DMS53 treated with DMSO at 0.1 percent for 48 hours (cell line): Measurements from ENCODE around the gene SIRT7.
A peak's percentile ranks its signal among the peaks of the same experiment; 100 is the strongest.

Experiments
- DNase-seq: peaks from one replicate; lab custom pipeline; 2025; ENCODE audit not compliant: unreplicated experiment; lab: John Stamatoyannopoulos, UW

Gene SIRT7

DNA sequence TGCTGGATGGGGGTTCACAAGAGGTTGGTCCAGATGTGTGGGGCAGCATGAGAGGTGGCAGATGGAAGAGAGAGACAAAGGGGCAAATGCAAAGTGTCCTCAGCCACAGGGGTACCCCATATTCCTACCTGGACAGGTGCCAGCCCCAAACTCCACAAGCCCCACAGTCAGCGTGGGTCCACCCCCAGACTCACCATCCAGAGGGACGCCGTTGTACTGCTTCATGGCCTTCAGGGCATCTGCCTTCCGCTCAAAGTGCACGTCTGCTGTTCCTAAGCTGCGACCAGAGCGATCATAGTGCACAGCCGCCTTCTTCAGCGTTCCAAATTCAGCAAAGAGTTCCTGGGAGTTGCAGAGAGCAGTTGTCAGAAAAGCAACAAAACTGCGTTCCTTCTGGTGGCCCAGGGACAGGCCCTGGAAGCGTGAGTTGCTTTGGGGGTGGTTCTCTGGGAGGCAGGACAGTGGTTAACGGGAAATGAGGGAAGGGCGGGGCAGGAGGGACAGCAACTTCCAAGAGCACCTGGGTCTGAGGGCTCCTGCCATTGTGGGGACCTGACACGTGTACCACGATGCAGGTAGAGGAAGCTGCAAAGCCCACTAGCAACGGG lies 28.9 kb downstream of the SIRT7 start:
- no peak for DNase-seq

DNA sequence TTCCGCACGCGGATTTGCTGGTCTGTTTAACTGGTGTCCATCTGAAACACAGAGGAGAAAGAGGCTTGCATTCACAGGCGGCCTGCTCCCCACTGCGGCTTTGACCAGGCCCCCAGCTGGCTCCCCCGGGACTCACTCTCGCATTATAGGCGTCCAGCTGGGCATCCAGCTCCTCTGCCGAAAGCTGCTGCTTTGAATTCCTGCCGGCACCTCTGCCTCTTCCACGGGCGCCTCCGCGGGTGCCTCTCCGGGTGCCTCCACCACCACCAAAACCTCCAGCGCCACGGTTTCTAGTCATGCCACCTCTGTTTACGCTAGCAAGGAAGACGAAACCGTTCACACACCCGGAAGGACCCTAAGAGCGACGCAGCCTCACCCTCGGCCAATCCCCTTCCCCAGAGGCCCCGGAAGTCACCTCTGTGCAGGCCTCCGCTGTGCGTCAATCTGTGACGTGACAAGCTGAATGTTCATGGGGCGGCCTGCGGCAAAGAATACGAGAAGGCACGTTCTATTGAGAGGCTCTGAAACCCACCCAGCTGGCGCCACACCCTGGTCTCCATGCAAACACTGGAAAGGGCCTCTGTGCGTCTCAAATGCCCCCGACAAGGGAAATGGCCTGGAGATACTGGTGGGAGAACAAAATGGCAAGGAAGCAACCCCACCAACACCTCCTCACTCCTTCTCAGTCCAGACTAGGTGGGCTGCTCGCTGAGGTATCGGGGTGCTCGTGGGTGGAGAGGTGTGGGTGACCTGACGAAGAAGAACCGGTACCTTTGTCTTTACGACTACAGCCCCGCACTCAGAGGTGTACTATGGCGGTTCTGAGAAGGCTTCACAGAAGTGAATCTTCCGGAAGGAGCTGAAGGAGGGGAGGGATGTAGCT lies 29.6 kb downstream of the SIRT7 start:
- DNase-seq = no peak

DNA sequence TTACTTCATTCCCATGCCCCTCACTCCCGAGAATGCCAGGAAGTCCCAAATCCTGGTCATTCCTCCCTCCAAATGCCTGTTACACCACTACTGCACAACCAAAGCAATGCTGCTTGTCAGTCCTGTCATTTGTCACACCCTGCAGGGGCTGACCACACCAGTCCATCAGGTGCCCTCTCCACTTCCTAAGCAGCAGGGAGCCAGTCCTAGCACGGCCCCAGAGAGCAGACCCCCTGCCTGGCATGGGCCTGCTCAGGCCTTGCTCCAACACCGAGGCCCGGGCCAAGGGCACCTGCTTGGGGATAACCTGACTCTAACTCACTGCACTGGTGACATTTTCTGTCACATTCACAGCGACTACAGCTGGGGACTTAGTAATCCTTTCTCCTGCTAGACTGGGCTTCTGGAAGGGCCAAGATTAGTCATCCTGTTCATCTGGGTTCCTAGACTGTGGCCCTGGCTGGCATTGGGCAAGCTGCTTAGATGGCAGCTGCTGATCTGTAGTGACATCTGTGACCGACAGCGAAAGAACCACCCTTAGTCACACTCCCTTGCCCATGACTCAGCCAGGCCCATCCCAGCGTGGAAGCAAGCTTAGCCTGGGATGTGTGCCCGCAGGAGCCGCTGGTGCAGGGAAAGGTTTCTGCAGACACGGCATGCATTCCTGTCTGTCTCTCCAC lies 32.0 kb downstream of the SIRT7 start:
- no peak for DNase-seq

DNA sequence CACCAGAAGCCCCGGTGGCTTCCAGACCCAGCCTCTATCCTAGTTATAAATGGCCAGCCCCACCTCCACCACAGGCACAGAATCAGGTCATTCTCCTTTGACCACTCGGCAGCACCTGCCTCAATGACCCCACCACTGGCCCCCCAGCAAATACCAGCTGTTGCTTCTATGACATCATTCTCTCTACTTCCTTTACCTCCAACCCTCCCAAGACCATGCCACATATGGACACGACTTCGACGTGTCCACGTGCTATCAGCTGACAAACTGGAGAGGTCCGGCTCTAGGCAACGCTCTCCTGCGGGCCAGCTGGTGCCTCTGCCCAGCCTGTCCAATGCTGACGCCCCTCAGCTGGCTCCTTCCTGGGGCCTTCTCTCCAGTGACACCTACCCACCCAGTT lies 32.5 kb downstream of the SIRT7 start:
- no peak for DNase-seq

DNA sequence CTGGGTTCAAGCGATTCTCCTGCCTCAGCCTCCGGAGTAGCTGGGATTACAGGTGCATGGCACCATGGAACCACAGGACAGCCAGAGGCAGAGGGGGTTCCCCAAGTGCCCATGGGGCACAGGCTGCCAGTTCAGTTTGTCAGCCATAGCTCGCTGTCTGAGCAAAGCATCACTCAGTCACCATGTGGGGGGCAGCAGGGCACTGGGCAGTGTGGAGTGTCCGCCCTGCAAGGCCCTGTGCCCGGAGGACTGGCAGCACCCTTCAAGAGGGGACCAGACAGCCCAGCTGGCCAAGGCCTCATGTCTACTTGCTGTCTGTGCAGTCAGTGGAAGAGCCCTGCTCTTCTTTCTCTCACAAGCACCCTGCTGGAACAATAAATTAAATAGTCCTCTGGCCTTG lies 33.0 kb downstream of the SIRT7 start:
- no peak for DNase-seq

DNA sequence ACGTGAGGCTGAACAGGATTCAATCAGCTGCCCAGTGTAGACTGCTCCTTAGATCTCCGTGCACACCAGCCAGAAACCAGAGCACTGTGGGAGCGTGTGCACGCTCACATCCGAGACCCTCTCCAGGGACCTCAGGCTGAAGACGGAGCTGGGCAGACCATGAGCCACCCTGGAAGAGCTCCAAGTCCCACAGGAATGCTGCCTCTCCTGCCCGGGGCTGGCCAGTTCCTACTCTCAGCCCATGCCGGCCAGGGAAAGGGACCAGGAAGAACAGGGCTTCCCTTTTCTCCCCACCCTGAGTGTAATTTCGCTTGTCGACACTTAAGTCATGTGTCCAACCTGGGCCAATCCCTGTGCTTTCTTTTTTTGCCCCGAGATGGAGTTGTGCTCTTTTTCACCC lies 33.5 kb downstream of the SIRT7 start:
- no peak for DNase-seq

DNA sequence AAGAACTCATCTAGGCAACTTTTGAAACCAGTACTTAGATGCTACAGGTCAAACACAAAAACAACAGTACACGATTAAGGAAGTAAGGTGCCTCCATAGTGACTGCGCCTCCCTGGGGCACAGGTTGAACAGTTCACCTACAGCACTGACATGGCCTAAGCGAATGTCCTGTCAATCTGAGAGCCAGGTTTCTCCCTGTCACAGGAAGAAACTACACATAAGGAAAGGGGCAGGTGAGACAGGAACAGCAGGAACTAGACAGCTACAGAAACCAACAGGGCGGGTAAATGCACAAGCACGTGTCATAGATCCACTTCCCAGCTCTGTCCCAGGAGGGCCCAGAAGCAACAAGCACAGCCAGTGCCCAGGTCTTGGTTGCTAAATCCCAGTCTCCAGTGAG lies 38.9 kb downstream of the SIRT7 start:
- DNase-seq = no peak

DNA sequence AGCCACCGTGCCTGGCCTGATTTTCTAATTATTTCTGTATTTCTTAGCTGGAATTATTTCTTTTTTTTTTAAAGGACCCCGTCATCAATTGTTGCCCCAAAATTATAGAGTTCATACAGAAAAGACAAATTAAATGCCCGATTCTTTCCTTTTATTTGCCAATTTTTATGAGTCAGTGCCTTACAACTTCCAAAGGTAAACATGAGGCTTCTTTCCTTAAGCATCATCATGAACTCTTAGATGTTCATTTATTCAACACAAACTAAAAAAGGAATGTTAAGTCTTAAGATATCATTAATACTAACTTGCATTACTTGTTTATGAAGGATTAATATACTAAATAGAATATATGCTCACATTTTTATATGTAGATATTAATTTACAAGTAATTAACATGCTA lies 39.7 kb downstream of the SIRT7 start:
- no peak for DNase-seq

DNA sequence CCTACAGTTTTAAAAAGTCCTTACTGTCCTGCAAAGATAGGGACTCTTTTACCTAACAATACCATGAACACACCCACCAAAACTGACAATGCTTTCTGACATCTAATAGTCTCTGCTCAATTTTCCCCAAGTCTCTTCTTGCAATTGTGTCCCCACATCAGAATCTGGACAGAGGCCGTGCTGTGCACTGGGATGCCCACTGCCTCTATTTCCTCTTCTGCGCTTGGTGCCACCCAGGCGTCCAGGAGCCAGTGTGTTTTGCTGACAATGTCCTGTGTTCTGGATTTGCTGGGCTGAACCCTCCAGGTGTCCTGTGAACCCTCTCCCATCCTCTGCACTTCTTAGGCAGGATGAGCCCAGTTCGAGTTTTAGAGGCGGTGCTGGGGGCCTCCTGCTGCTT lies 40.4 kb downstream of the SIRT7 start:
- no peak for DNase-seq

DNA sequence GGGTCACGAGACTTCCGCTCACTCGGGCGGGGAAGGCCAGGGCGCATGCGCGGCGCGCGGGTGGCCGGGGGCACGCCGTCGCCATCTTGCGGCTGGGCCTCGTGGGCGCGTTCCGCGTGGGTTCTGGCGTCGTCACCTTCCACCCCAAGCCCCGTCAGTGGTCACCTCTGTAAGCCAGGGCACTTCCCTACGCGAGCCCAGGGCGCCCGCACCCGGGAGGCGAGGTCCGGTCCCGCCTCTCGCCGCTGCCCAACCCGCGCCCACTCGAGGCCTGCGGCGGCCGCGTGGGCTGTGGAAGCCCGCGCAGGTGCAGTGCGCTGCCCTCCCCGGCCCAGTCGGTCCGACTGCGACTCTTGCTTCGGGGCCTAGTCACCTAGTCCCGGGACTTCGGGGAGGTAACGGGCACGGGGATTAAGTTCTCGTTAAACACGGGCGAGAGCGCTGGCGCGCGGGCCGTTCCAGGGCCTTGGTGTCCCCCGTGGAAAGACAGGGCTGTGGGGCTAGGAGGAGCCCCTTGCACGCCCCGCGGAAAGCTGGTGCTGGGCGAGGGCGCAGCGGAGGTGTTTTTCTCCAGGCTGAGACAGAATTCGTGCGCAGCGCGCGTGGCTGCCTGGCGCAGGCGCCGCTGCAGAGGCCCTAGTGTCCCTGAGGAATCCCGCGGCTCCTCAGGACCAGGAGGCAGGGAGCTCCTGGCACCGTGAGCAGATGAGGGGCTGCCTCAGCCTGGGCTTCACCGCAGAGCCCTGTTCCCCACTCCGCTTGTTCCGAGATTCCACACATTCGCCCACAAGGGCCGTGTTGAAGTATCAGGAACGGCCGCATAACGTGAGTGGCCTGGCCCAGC lies 46.4 kb downstream of the SIRT7 start:
- peak; percentile 80 for DNase-seq

DNA sequence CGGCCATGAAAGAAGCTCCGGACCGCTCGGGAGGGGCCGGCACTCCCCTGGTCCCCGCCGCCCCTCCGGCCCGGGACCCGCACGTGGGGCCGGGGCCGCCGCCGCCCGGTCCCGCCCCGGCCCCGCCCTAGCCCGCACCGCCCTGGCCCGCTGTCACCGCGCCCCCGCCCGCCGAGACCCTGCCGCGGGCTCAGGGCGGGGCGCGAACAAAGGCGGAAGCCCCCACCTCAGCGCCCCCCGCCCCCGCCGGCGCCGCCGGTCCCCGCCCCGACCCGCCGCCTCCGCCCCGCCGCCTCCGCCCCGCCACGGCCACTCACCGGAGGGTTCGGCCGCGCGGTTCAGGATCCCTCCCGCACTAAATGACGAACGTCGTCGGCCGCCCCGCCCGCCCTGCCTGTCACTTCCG lies 47.0 kb downstream of the SIRT7 start, which contains the start of gene ARHGDIA:
ARHGDIA (minus strand) TSS at position 357 of the 406 bp plus-strand sequence. CDS start 1,407 bp downstream, outside the sequence.
- DNase-seq = no peak

DNA sequence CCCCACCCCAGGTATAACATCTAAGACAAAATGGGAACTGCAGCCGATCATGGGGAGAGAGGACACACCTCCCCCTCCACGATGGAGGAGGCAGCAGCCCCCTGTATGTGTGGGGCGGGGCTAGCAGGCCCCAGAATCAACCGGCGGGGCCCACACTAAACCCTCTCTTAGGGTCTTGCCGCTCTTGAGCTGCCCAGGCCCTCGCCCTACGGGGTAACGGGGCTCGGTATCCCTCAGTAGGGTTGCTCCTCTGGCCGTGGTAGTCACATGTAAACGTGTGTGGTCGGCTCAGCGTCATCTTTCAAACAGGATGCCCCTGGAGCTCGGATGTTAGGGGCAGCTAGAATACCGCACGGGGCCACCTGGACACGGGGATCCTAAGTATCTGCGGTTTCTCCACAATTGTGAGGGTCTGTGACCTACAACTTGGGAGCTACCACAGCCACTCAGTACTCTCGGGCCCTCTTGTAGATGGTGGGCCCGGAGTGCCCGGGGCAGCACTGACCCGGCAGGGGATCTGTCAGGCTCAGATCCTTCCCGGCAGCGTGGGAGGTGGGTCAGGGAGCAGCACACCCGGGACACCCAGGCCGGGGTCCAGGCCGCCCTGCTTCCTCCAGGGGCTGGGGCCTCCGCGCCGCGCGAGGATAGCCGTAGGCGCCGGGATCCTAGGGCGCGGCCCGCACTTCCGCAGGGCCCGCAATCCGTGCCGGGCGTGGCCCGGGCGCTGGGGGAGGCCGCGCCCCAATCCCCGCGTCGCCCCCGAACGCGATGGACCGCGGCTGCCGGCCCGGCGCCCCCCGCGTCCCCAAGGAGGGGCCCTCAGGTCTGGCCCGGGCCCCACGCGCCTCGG lies 47.6 kb downstream of the SIRT7 start:
- DNase-seq = no peak

DNA sequence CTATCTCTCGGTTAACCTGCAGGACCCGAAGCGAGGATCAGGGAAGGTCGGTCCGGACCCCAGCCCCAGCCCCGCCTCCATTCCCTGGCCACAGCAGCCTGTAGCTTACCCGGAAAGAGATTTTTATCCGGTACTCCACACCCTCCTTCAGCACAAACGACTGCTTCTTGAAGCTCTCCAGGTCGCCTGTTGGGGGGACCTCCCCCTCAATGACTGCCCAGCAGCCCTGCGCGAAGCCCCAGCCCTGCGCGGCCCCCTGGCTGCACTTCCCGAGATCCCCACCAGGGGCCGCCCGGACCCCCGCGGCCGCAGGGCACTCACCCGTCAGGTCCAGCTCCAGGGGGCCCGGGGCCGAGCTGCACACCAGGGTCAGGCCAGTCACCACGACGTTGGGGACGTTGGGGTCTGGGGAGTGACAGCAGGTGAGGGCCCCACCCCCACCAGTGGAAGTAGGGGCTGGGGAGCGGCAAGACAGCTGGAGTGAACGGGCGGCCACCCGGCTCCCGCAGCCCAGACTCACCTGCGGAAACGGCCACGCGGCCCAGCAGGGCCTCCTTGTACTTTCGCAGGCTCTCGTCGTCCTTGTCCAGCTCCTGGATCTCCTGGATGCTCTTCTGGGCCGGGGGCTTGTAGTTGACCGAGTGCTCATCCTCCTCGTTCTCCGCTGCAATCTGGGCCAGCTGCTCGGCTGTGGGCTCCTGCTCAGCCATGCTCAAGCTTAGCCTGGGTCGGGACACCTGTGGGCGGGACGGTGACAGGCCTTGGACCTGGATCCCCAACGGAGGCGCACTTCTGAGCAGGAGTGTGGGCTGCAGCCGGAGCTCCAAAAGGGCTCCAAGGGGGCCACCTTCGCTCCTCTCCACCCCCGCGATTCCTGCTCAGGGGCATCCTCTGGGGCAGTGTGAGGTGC lies 48.5 kb downstream of the SIRT7 start:
- no peak for DNase-seq

DNA sequence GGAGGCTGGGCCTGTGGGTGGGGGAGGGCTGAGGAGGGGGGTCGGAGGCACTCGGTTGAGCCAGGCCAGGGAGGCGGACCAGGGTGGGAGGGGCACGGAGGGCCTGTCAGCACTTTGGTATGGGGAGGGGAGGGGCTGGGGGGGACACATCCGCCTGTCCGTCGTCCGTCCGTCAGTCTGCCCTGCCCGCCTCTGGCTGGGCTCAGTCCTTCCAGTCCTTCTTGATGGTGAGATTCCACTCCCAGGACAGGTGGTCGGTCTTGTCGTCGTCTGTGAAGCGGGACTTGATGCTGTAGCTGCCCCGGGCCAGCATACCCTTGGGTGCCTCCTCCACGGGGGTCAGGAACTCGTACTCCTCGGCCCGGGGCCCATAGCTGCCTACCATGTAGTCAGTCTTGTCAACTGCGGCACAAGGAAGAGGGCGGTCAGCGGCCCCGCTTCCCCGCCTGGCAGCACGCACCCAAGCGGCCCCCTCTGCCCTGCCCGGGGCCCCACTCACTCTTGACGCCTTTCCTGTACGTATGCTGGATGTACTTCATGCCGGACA lies 49.2 kb downstream of the SIRT7 start:
- DNase-seq = no peak

DNA sequence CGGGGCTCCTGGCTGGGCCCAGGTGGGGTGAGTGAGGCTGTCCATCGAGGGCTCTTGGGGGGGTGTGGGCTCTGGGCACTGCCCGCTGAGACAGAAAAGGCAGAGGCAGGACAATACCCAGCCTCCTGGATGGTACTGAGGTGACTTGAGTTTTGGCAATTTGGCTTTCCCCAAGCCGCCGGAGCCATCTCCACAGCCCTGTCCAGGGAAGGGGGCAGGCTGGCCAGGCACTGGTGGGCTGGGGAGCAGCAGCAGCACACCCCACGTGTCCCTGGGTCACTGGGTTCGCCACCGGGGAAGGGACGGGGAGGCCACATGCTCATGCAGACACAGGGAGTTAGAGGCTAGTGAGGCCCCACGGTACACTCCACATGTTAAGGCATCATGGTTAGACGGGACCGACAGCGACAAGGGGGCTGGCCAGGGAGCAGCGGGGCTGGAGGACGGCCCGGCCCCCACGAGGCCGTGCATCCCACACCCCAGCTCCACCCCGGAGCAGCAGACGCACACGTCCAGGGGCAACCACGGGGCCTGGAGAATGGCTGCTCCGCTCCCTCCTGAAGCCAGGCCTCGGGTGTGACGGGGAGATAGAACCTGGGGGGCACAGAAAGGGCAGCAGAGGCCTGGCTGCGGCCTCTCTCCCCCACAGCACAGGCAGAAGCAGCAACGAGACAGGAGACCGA lies 49.8 kb downstream of the SIRT7 start:
- no peak for DNase-seq

DNA sequence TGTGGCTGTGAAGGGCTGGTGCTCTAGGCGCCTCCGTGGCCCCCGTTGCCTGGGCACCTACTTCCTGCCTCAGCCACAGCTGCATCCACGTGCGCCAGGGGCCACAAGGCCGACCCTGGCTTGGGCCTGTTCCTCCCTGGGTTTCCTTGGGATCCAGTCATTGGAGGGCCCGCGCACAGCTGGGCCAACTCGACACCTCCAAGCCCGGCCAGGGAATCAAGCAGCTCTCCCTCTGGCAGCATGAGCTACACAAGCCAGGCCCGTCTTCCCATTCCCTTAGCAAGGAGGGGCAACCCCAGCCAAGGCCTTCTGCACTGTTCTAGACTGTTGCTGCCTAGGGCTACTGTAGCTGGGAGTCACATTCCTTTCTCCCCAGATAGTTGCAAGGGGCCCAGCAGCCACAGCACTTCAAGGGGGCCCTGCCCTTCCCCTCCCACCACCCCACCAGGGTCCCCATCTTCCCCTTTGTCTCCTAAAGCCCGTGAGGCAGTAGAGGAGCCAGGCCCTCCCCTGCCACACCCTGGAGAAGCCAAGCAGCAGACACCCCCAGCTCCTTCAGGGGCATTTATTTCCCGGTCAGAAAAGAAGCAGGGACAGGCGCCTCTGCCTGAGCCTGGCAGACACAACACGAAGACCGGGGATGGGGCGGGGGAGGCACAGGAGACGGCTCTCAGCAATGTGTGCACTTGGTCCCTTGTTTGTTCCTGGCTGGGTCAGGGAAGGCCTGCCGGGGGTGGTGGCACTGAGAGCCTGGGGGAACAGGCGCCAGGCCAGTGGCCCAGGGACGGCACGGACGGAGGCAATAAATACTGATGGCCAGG lies 50.6 kb downstream of the SIRT7 start:
- DNase-seq = peak; percentile 60

DNA sequence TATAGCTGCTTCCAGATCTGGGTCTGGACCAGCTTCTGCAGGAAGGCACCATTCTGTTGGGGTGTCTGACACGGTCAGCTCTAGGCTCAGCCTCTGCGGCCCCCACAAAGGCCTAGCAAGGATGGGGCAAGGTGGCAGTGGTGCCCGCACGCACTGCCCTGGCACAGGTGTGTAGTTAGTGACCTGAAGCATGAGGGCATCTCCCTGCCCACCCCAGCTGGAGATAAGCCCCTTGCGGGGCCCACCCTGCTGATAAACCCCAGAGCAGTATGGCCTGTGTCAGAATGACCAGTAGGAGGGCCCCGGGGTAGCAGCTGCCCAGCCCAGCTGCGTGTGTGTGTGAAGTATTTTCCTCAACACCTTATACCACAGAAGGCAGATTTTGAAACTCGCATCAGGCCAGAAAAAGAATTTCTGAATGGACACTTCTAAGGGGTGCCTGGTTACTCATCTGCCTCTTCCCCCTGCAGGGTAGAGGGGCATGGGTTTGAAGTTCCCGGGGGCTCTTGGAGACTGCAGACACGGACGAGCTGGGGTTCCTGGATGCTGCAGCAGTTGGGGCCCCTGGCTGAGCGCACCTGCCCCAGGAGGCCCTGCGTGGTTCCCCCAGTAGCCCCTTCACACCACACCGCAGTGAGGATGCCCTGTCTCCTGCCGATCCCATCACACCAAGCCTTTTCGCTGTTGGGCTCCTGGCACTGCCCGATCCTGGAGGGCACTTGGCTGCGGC lies 51.4 kb downstream of the SIRT7 start:
- no peak for DNase-seq
